Stomach (tissue), 9 donors: ENCODE results near the gene HSPB6. TPM values are rescaled to one million over a fixed set of nuclear protein-coding genes. Genes with fewer than 3 reads are reported as not detected.
A peak's percentile ranks its signal among the peaks of the same experiment; 100 is the strongest.

ENCODE experiments used
- DNase-seq, 2 donors: peaks; one replicate each; pipeline versions ENCODE4 v3.0.0 to v3.0.0-alpha.2; 2013 to 2019
- H3K27ac ChIP-seq, 5 donors: fragments of 200-600 bp in 4 of 5; sonication (generic) in 4 of 5; one replicate each; pipeline ENCODE4 v1.5.1; 2013 to 2019; ENCODE audit warnings: mild to moderate bottlenecking in 1 of 5, moderate library complexity in 1 of 5
- H3K27me3 ChIP-seq, 3 donors: fragments of 200-600 bp; sonication (generic); one replicate each; pipeline ENCODE4 v1.5.1; 2017 to 2019; ENCODE audit warnings: mixed run types in 1 of 3
- H3K36me3 ChIP-seq, 4 donors: fragments of 200-600 bp; sonication (generic); 1 replicate in 3 of 4; 2 replicates in 1 of 4; pipeline ENCODE4 v1.5.1; 2016 to 2019
- H3K4me1 ChIP-seq, 4 donors: fragments of 200-600 bp; sonication (generic); one replicate each; pipeline ENCODE4 v1.5.1; 2016 to 2019
- H3K4me3 ChIP-seq, 4 donors: fragments of 200-600 bp; sonication (generic) in 3 of 4; one replicate each; pipeline ENCODE4 v1.5.1; 2016 to 2019; ENCODE audit warnings: mild to moderate bottlenecking in 1 of 4
- H3K9me3 ChIP-seq, 4 donors: fragments of 200-600 bp; sonication (generic); one replicate each; pipeline ENCODE4 v1.5.1; 2016 to 2019
- EP300 ChIP-seq: sonication (generic); formaldehyde crosslinking; IDR thresholded peaks from one replicate; pipeline ENCODE4 v1.6.1; 2017; ENCODE audit warnings: antibody characterized with exemption
- POLR2A ChIP-seq, 4 donors: fragments of 450-650 bp; IDR thresholded peaks; one replicate each; pipeline ENCODE4 v1.6.1; 2016; ENCODE audit warnings: antibody characterized with exemption in 4 of 4, control low read depth in 2 of 4, mild to moderate bottlenecking in 1 of 4, moderate library complexity in 1 of 4
- POLR2AphosphoS5 ChIP-seq, 3 donors: sonication (generic); formaldehyde crosslinking; IDR thresholded peaks; one replicate each; pipeline ENCODE4 v1.6.1; 2016; ENCODE audit warnings: antibody characterized with exemption in 3 of 3
- WGBS, 5 donors: extraction: QIAGEN DNeasy Blood & Tissue Kit in 3 of 5; methylation state at CpG; one replicate each; pipeline versions ENCODE4 v1.1.5 to v1.1.7; 2013 to 2018; 5-methylcytosine and 5-hydroxymethylcytosine counted together
- intact Hi-C: fragments of 100-400 bp; cut with DNase I; formaldehyde crosslinking; loops from one replicate; pipeline ENCODE4 v1.15.1; 2023; ENCODE audit warnings: low total_unique reads
- polyA plus RNA-seq, 3 donors: library from polyadenylated mRNA; stranded (reverse); fragments of 200-250 nt; gene quantifications; one replicate each; pipeline ENCODE4 v1.2.3, GENCODE V29; 2013
- total RNA-seq, 5 donors: library from RNA; depleted of rRNA; stranded (reverse); fragments of >200 nt; gene quantifications; one replicate each; pipeline versions ENCODE4 v1.1.0 to v1.2.3, GENCODE V29; 2014 to 2016
- TF ChIP-seq, protein P1 (sequence below), 7 experiments: fragments of 450-650 bp in 4 of 7; fragments of 200-600 bp in 3 of 7; sonication (generic) in 3 of 7; IDR thresholded peaks; one replicate each; pipeline ENCODE4 v1.5.1; 2016 to 2019; ENCODE audit warnings: antibody characterized with exemption in 7 of 7, control low read depth in 2 of 7, mild to moderate bottlenecking in 1 of 7
- donor health status: healthy with polysubstance abuse.
- donor health status: Bipolar disorder and iron deficiency.
- donor health status: healthy.

Gene HSPB6
- total and polyA plus RNA-seq, 8 donors: 25.0 to 492 (median 81.0) TPM

DNA sequence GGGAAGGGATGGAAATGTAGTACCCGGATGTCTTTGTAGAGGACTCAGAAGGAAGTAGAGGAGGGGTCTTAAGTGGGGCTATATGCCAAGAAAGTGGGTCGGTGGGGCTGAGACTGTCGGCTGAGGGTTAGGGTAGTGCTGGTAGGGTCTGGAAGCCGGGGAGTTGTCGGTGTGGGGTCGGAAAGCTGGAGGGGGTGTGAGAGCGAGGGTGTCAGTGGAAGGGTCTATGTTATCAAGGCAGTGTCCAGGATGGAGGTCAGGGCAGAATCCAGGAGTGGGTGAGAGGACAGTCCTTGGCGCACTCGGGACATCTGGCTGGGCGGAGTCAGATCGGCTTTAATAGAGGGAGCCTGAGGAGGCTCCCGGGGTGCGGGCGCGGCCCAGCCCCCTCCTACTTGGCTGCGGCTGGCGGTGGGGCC lies 1.7 kb downstream of the HSPB6 start:
- peaks cover 37 to 64% (median 50%) of the 10 kb centered on the region in 4 donors for H3K4me1 ChIP-seq
- H3K27ac ChIP-seq: peak overlapping the region; percentile 43 to 99 (median 98)
- WGBS, 5 donors: 31 to 44% (median 35%) methylated on average over 11 to 17 of the region's 17 CpGs
- H3K9me3 ChIP-seq: no peaks in the 10 kb centered on the region
- peak overlapping the region; percentile 74 to 90 (median 86) for H3K4me3 ChIP-seq
- no peak for DNase-seq
- intact Hi-C loops: no loop called here
- no peak for TF ChIP-seq POLR2A (IDR thresholded peaks at IDR 0.05)
- TF ChIP-seq EP300: no peak
- TF ChIP-seq, protein P1, sequence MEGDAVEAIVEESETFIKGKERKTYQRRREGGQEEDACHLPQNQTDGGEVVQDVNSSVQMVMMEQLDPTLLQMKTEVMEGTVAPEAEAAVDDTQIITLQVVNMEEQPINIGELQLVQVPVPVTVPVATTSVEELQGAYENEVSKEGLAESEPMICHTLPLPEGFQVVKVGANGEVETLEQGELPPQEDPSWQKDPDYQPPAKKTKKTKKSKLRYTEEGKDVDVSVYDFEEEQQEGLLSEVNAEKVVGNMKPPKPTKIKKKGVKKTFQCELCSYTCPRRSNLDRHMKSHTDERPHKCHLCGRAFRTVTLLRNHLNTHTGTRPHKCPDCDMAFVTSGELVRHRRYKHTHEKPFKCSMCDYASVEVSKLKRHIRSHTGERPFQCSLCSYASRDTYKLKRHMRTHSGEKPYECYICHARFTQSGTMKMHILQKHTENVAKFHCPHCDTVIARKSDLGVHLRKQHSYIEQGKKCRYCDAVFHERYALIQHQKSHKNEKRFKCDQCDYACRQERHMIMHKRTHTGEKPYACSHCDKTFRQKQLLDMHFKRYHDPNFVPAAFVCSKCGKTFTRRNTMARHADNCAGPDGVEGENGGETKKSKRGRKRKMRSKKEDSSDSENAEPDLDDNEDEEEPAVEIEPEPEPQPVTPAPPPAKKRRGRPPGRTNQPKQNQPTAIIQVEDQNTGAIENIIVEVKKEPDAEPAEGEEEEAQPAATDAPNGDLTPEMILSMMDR (IDR thresholded peaks at IDR 0.05): no peak
- TF ChIP-seq POLR2AphosphoS5 (IDR thresholded peaks at IDR 0.05): no peak
- H3K27me3 ChIP-seq: peaks cover 0 to 16% (median 0%) of the 10 kb centered on the region in 3 donors
- peaks cover 16 to 46% (median 32%) of the 10 kb centered on the region in 4 donors for H3K36me3 ChIP-seq

GRCh38 chr19:35754370-35755130 lies 2.3 kb downstream of the HSPB6 start:
- Histone ChIP-seq H3K9me3 (no peaks in the 10 kb centered on the region), H3K4me3 (peak overlapping the region in 3 of 4 donors; percentile 74 to 90 (median 88)), H3K27ac (peak overlapping the region in 4 of 5 donors; percentile 91 to 99 (median 98)), H3K36me3 (peaks cover 16 to 43% (median 32%) of the 10 kb centered on the region in 4 donors), H3K4me1 (peaks cover 41 to 67% (median 51%) of the 10 kb centered on the region in 4 donors), H3K27me3 (peaks cover 0 to 16% (median 0%) of the 10 kb centered on the region in 3 donors)
- intact Hi-C loops: no loop called here
- 74 to 88% (median 80%) methylated on average over 13 of the region's 13 CpGs for WGBS, 5 donors
- no peak for TF ChIP-seq EP300
- TF ChIP-seq, protein P1 (IDR thresholded peaks at IDR 0.05): no peak
- TF ChIP-seq POLR2AphosphoS5 (IDR thresholded peaks at IDR 0.05): no peak
- TF ChIP-seq POLR2A (IDR thresholded peaks at IDR 0.05): no peak
- DNase-seq: peak in 1 of 2 donors; percentile 32

GRCh38 chr19:35753634-35754369 lies 3.0 kb downstream of the HSPB6 start:
- Histone ChIP-seq H3K27ac (peak overlapping the region in 4 of 5 donors; percentile 91 to 99 (median 98)), H3K4me1 (peaks cover 41 to 67% (median 52%) of the 10 kb centered on the region in 4 donors), H3K36me3 (peaks cover 16 to 38% (median 32%) of the 10 kb centered on the region in 4 donors), H3K27me3 (peaks cover 0 to 16% (median 0%) of the 10 kb centered on the region in 3 donors), H3K9me3 (no peaks in the 10 kb centered on the region), H3K4me3 (no peak overlapping the region)
- 86 to 95% (median 90%) methylated on average over 17 to 20 of the region's 20 CpGs for WGBS, 5 donors
- intact Hi-C loops: no loop called here
- DNase-seq: no peak
- TF ChIP-seq, protein P1 (IDR thresholded peaks at IDR 0.05): no peak
- TF ChIP-seq EP300 (no peak), POLR2AphosphoS5 (IDR thresholded peaks at IDR 0.05) (no peak), POLR2A (IDR thresholded peaks at IDR 0.05) (no peak)

DNA sequence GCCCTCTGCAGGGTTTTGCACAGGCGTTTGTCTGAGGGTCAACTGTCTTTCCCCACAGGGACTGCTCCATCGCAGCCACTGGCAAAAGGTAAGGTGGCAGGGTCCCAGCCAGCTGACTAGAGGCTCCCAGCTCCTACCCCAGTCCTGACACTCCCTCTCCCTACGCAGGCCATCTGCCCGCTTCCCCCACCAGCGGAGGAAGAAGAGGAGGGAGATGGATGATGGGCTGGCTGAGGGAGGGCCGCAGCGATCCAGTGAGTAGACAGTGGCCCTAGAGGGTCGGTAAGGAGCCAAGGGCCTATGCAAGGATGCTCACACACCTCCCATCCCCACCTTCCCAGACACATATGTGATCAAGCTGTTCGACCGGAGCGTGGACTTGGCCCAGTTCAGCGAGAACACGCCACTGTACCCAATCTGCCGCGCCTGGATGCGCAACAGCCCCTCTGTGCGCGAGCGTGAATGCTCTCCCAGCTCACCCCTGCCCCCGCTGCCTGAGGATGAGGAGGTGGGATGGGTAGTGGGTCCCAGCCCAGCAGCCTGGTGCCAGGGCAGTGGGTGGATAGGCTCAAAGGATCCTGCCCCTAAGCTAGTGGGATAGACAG lies 4.0 kb downstream of the HSPB6 start:
- peak in 1 of 2 donors; percentile 4 for DNase-seq
- no peak overlapping the region for H3K4me3 ChIP-seq
- 96% methylated on average over 9 to 20 of the region's 20 CpGs for WGBS, 5 donors
- peak overlapping the region in 2 of 5 donors; percentile 98 to 99 for H3K27ac ChIP-seq
- H3K9me3 ChIP-seq: no peaks in the 10 kb centered on the region
- TF ChIP-seq POLR2A (IDR thresholded peaks at IDR 0.05) (no peak), EP300 (no peak), POLR2AphosphoS5 (IDR thresholded peaks at IDR 0.05) (no peak)
- TF ChIP-seq, protein P1 (IDR thresholded peaks at IDR 0.05): no peak
- intact Hi-C loops: no loop called here
- H3K27me3 ChIP-seq: peaks cover 0 to 16% (median 0%) of the 10 kb centered on the region in 3 donors
- peaks cover 42 to 66% (median 52%) of the 10 kb centered on the region in 4 donors for H3K4me1 ChIP-seq
- peaks cover 16 to 38% (median 32%) of the 10 kb centered on the region in 4 donors for H3K36me3 ChIP-seq
